Fibroblast of lung (primary cell): ENCODE data around the gene OR10H5.

Source experiments
- CTCF ChIP-seq, 2 donors: IDR thresholded peaks in 1 of 2; conservative IDR thresholded peaks in 1 of 2; 1 replicate in 1 of 2; 2 replicates in 1 of 2; pipeline ENCODE4 v1.5.1; 2011 to 2012; ENCODE audit warnings: low read length in 2 of 2, control low read depth in 1 of 2, inconsistent platforms in 1 of 2, low read depth in 1 of 2, mild to moderate bottlenecking in 1 of 2
- EZH2 ChIP-seq: IDR thresholded peaks from 2 replicates; pipeline ENCODE4 v1.5.1; 2012; ENCODE audit warnings: low read length, control low read depth, mild to moderate bottlenecking; ENCODE audit errors: missing control alignments

- no peak for TF ChIP-seq CTCF (conservative IDR thresholded peaks at IDR 0.05 in 1 of 2, IDR thresholded peaks at IDR 0.05 in 1 of 2; ENCODE audit: low read depth in 1 of 2, low read length in 2 of 2)
- TF ChIP-seq EZH2: no peak
These were observed 41.8 kb downstream of the OR10H5 start for GRCh38 chr19:15829306-15829698.
